HG03064 (cell line): ENCODE data around the gene FBXO8.
A peak's percentile ranks its signal among the peaks of the same experiment; 100 is the strongest.

Source experiments
- ATAC-seq: cut with Tn5 transposase; IDR thresholded peaks from one replicate; pipeline ENCODE4 v1.9.1; 2021; ENCODE audit warnings: low read depth; ENCODE audit not compliant: unreplicated experiment

The FBXO8 gene

GRCh38 chr4:174252412-174252811, 31.1 kb downstream of the FBXO8 start:
- no peak for ATAC-seq

DNA sequence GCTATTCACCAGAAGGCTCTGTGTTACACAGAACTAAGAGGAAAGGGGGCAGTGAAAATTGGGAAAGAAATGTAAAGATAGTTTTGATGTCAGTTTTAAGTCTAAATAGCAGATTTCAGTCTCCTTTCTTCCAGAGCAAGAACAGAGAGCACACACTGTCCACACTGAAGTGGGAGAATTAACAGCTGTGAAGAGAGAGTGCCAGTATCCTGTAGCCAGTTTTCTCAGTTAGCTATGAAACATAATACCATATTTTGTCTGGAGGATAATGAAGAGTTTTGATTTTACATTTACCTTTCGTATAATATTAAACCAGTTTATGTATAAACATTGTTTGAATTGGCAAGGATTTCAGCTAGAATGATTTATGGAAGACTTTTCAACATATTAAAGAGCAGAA, 35.1 kb downstream of the FBXO8 start:
- no peak for ATAC-seq

DNA sequence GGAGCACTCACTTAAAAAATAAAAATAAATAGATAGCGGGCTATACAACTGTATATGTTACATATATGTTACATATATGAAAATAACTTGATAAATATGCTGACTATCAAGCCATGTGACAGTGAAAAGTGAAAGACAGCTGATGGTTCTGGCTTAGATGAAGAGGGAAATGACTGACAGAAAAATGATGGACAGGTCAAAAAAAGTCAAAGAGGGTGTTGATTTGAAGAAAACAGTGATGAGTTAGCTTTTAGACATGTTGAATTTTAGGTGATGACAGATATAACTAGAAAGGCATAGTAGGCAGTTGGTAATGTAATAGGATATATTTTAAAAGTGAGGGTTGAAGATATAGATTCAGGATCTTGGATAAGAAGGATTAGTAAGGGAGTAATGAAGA, 37.8 kb downstream of the FBXO8 start:
- ATAC-seq: no peak

- no peak for ATAC-seq
These were observed 39.0 kb downstream of the FBXO8 start for GRCh38 chr4:174244441-174244840.

GRCh38 chr4:174241162-174241561, 42.3 kb downstream of the FBXO8 start:
- no peak for ATAC-seq

DNA sequence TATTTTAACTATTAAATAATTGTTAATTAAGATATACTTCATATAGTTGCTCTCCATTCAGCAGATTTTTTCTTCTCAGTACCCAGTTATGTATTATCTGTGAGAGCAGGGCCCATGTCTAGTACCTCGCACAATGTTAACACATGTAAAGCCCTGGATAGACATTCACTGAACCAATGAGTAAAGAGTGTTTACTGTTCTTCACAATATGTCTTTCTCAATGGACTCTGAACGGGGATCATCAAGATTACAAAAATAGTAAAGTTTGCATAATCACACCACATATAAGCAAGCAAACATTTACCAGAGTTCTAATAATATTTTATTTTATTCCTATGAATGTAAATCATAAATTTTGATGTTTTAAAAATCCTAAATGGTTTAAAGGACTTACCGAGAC, 47.1 kb downstream of the FBXO8 start:
- no peak for ATAC-seq

- no peak for ATAC-seq
These were observed 52.8 kb downstream of the FBXO8 start for GRCh38 chr4:174230680-174231079.

DNA sequence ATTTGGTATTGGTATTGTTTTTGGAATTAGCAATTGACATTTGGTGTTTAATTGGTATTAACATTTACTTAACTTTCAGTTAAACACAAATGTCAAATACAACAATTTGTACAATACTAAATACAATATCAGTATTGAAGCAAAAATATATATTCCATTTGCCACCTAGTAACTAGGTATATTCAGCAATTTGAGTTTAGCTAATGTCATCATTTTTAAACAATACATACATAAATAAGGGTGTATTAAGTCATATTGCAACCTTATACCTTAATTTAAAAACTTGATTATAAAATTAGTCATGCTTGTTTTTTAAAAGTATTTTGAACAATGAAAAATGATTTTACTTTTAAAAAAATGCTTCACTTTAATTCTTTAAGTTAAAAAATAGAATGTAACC, 53.3 kb downstream of the FBXO8 start:
- no peak for ATAC-seq

GRCh38 chr4:174228988-174229387, 54.5 kb downstream of the FBXO8 start:
- ATAC-seq: no peak

GRCh38 chr4:174225349-174226049, 58.0 kb downstream of the FBXO8 start:
- no peak for ATAC-seq

DNA sequence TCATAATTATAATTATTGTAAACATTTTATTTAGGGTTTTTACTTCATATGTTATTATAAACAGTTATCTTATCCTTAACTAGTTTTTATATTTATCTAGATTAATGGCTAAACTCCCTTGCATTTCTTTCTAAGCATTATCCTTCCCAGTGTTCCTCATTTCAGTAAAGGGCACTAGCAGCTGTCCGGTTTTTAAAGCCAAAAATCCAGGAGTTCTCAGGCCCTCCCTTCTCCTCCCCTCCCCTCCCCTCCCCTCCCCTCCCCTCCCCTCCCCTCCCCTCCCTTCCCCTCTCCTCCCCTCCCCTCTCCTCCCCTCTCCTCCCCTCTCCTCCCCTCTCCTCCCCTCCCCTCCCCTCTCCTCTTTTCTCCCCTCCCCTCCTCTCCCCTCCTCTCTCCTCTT, 58.9 kb downstream of the FBXO8 start:
- no peak for ATAC-seq

GRCh38 chr4:174222266-174222872, 61.1 kb downstream of the FBXO8 start:
- peak; percentile 55 for ATAC-seq

GRCh38 chr4:174218127-174218790, 65.2 kb downstream of the FBXO8 start:
- ATAC-seq: no peak

GRCh38 chr4:174217273-174218126, 66.0 kb downstream of the FBXO8 start:
- no peak for ATAC-seq

GRCh38 chr4:174216799-174217272, 66.6 kb downstream of the FBXO8 start:
- no peak for ATAC-seq

DNA sequence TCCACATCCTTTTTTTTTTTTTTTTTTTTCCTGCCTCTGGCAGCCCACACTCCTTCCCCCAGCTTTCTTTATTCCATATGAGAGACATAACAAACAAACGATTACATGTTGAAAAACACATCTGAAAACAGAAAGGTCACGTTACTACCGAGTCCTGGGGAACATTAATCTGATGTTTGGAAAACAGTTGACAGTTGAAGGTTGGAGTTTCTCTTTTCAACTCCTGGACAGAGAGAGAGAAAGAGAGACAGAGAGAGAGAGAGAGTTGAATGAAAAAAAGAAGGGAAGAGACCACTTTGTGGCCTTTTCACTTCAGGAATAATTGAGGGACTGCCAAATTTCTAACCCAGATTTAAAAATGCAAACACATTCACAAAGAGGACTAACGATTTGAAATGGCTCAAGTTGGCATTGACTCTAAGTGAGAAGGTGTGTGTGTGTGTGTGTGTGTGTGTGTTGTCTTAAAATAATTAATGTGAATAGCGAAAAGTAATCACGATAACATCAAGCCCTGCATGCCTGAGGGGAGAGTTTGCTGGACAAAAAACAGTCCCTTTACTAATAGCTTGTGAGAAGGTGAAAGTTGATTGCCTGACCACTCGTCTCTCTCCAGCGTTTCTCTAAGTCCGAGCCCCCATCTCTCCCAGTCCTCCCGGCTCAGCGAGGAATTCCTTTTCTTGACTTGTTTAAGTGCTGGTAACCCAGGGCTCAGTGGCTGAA, 67.3 kb downstream of the FBXO8 start:
- no peak for ATAC-seq

DNA sequence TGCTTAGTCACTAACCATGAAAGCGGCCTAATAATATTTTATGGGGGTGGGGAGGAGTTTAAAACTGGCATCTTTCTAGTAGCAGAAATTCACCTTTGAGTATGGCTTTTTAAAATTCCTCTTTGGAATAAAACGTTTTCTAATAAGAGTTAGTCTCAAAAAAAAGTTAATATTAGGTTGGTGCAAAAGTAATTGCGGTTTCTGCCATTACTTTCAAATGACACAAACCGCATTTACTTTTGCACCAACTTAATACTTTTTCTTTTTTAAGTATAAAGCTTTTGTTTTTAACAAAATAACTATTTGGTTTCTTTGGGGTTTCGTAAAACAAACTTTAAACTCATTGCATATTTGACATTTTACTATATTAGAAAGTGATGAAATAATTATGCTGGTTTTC, 68.4 kb downstream of the FBXO8 start:
- ATAC-seq: no peak

DNA sequence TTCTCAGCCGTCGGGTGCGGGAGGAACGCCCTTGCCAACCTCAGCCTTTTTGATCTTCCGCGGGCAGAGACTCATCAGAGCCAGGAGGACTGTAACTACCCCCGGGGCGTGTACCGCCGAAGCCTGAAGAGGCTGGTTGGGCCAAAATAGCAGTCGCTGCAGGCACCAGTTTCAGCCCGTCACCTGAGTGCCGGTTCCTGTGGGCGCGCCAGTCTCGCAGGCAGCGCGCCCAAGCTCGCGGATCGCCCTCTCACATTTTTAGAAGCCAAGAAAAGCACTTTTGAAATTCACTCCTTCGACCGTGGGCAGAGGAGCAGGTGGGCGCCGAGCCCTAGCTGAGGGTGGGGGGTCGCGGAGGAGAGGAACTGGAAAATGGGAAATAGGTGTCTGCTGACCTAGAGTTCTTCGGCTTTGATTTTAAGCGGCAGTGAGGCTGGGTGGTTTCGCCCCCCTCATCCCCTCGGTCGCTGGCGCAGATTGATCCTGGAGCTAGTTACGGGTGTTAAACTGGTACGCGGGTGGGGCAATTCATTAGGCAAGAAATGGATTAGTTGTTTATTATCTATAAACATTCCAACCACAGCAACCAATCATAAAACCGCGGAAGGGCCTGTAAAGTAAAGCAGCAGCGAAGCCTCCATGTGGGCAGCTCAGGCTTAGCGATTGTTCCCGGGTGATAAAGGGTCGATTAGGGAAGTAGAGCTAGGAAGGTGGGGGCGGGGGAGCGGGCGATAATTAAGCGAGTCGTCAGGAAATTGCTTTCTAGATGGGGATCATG, 69.2 kb downstream of the FBXO8 start:
- ATAC-seq: no peak

- no peak for ATAC-seq
These were observed 69.8 kb downstream of the FBXO8 start for GRCh38 chr4:174213731-174214100.

DNA sequence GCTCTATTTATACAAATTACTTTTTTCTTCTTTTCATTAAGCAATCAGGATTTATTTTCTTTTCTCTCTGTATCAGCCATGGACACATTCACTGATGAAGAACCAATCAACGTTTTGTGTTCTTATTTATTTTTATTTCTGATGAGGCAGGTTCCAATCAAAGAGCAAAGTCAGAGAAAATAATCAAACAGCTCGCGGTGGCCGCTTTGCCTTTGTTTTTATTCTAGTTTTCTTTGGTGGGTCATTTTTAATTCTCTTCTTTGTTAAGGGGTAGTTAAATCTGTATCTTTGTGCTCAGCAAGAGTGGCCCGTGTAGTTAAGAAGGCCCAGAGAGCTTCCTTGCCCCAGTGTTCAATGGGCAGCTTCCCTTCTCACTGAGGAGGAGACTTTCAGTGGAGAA, 71.4 kb downstream of the FBXO8 start:
- ATAC-seq: no peak
